Hepatocyte (in vitro differentiated cells): Measurements from ENCODE around the gene SHC4. TPM values are rescaled to one million over a fixed set of nuclear protein-coding genes. Genes with fewer than 3 reads are reported as not detected.
A peak's percentile ranks its signal among the peaks of the same experiment; 100 is the strongest.

Experiments used
- DNase-seq: peaks from one replicate; pipeline ENCODE4 v3.0.0-alpha.2; 2016; ENCODE audit warnings: low spot score
- H2AFZ ChIP-seq: fragments of 200-600 bp; sonication (generic); 2 replicates; pipeline ENCODE4 v1.6.0; 2016; ENCODE audit warnings: antibody characterized with exemption, mild to moderate bottlenecking
- H3K27ac ChIP-seq: fragments of 200-600 bp; sonication (generic); 2 replicates; pipeline ENCODE4 v1.5.1; 2016; ENCODE audit warnings: mild to moderate bottlenecking
- H3K27me3 ChIP-seq: fragments of 200-600 bp; sonication (generic); 2 replicates; pipeline ENCODE4 v1.6.1; 2016
- H3K36me3 ChIP-seq: fragments of 200-600 bp; sonication (generic); replicated peaks from 2 replicates; pipeline ENCODE4 v1.5.1; 2016; ENCODE audit warnings: low read depth; ENCODE audit not compliant: insufficient read depth
- H3K4me1 ChIP-seq: fragments of 200-600 bp; sonication (generic); 2 replicates; pipeline ENCODE4 v1.5.1; 2016; ENCODE audit warnings: mild to moderate bottlenecking, moderate library complexity; ENCODE audit not compliant: insufficient read depth
- H3K4me2 ChIP-seq: fragments of 200-600 bp; sonication (generic); 2 replicates; pipeline ENCODE4 v1.6.0; 2016
- H3K4me3 ChIP-seq: fragments of 200-600 bp; sonication (generic); 2 replicates; pipeline ENCODE4 v1.5.1; 2016; ENCODE audit warnings: mild to moderate bottlenecking
- H3K79me2 ChIP-seq: fragments of 200-600 bp; sonication (generic); 2 replicates; pipeline ENCODE4 v1.6.0; 2017; ENCODE audit warnings: mild to moderate bottlenecking
- H3K9me2 ChIP-seq: fragments of 200-600 bp; sonication (generic); replicated peaks from 2 replicates; pipeline ENCODE4 v1.6.0; 2017; ENCODE audit warnings: mild to moderate bottlenecking; ENCODE audit not compliant: insufficient read depth
- H3K9me3 ChIP-seq: fragments of 200-600 bp; sonication (generic); 2 replicates; pipeline ENCODE4 v1.5.1; 2016; ENCODE audit warnings: low read depth, mild to moderate bottlenecking
- H4K20me1 ChIP-seq: fragments of 200-600 bp; sonication (generic); 2 replicates; pipeline ENCODE4 v1.6.0; 2016; ENCODE audit warnings: mild to moderate bottlenecking; ENCODE audit not compliant: insufficient read depth, poor library complexity, severe bottlenecking
- EZH2 ChIP-seq: fragments of 200-600 bp; sonication (generic); IDR thresholded peaks from 2 replicates; pipeline ENCODE4 v1.6.1; 2016; ENCODE audit warnings: antibody characterized with exemption, mild to moderate bottlenecking, borderline replicate concordance
- EZH2phosphoT487 ChIP-seq: fragments of 200-600 bp; sonication (generic); IDR thresholded peaks from one replicate; pipeline ENCODE4 v1.6.1; 2018; ENCODE audit warnings: antibody characterized with exemption, mild to moderate bottlenecking, low read depth, moderate library complexity; ENCODE audit not compliant: unreplicated experiment, severe bottlenecking
- WGBS: methylation state at CpG from one replicate; pipeline ENCODE4 v1.1.6; 2016; ENCODE audit warnings: low lambda C conversion rate; ENCODE audit errors: missing lambda C conversion rate; 5-methylcytosine and 5-hydroxymethylcytosine counted together
- polyA plus RNA-seq: library from polyadenylated mRNA; unstranded; fragments of >200 nt; fragmentation: Nextera tagmentation; extraction: Ambion mirVana; gene quantifications from 2 replicates; pipeline ENCODE4 v1.2.1, GENCODE V29; 2016
- total RNA-seq: library from RNA; depleted of rRNA; stranded (reverse); fragments of >200 nt; gene quantifications from 2 replicates; pipeline ENCODE4 v1.2.3, GENCODE V29; 2014
- TF ChIP-seq, protein P1 (sequence below): fragments of 200-600 bp; sonication (generic); IDR thresholded peaks from 2 replicates; pipeline ENCODE4 v1.5.1; 2016; ENCODE audit warnings: antibody characterized with exemption, mild to moderate bottlenecking; ENCODE audit not compliant: poor library complexity

Gene SHC4
- total and polyA plus RNA-seq, 2 experiments from 2014 or later, result 0.75 to 1.00 TPM

DNA sequence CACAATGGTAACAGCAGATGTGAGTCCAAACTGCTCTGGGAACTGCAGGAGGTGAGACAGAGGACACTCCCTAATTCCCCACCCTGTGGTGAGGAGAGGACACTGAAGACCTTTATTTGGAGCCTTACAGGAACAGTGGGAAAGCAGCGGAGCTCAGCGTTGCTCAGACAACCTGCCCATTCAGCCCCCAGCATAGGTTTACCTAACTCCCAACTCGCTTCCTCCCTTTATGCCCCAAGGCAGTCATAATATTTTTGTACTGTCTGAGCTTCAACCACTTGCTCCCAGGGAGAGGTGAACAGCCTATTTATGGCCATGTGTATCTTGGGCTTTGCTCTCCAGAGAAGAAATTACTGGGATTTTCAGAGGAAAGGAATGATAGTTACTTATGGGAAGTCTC, 34.1 kb downstream of the SHC4 start:
- Histone ChIP-seq H3K4me3 (no peak overlapping the region), H4K20me1 (no peaks in the 10 kb centered on the region), H3K79me2 (no peaks in the 10 kb centered on the region), H3K27me3 (no peaks in the 10 kb centered on the region), H3K27ac (no peak overlapping the region), H3K9me2 (no peaks in the 10 kb centered on the region), H3K4me1 (no peaks in the 10 kb centered on the region), H3K36me3 (no peaks in the 10 kb centered on the region), H2AFZ (no peak overlapping the region), H3K4me2 (no peak overlapping the region), H3K9me3 (no peaks in the 10 kb centered on the region)
- DNase-seq, result no peak
- TF ChIP-seq, protein P1, sequence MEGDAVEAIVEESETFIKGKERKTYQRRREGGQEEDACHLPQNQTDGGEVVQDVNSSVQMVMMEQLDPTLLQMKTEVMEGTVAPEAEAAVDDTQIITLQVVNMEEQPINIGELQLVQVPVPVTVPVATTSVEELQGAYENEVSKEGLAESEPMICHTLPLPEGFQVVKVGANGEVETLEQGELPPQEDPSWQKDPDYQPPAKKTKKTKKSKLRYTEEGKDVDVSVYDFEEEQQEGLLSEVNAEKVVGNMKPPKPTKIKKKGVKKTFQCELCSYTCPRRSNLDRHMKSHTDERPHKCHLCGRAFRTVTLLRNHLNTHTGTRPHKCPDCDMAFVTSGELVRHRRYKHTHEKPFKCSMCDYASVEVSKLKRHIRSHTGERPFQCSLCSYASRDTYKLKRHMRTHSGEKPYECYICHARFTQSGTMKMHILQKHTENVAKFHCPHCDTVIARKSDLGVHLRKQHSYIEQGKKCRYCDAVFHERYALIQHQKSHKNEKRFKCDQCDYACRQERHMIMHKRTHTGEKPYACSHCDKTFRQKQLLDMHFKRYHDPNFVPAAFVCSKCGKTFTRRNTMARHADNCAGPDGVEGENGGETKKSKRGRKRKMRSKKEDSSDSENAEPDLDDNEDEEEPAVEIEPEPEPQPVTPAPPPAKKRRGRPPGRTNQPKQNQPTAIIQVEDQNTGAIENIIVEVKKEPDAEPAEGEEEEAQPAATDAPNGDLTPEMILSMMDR, result no peak
- TF ChIP-seq EZH2 (no peak), EZH2phosphoT487 (no peak)
- WGBS, result 90% methylated on average over 3 of the region's 3 CpGs

GRCh38 chr15:48928877-48929538, 34.7 kb downstream of the SHC4 start:
- Histone ChIP-seq H3K27ac (no peak overlapping the region), H3K4me3 (no peak overlapping the region), H3K27me3 (no peaks in the 10 kb centered on the region), H4K20me1 (no peaks in the 10 kb centered on the region), H2AFZ (no peak overlapping the region), H3K36me3 (no peaks in the 10 kb centered on the region), H3K4me2 (no peak overlapping the region), H3K4me1 (no peaks in the 10 kb centered on the region), H3K9me2 (no peaks in the 10 kb centered on the region), H3K79me2 (no peaks in the 10 kb centered on the region), H3K9me3 (no peaks in the 10 kb centered on the region)
- no peak for TF ChIP-seq EZH2
- no peak for TF ChIP-seq EZH2phosphoT487
- TF ChIP-seq, protein P1, result no peak
- 86% methylated on average over 6 of the region's 6 CpGs for WGBS
- DNase-seq, result no peak

DNA sequence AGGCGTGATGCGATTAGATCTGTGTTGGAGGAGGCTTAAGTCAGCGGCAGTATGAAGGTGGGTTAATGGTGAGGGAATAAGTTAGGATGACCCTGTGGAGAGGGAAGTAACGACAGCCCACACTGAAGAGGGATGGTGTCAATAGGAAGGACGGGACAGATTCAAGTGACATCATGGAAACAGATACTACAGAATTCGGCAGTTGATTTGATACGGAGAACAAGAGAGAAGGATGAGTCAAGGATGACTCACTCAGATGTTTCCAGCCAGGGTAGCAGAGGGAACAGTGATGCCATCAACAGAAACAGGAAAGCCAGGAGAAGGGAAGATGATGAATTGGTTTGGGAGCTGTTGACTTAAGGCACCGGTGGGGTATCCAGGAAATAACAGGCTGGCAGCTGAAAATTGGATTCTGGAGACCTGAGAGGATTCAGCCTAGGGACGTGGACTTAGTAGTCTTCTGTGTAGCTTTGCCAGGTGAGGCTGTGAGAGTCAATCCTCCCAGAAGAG, 38.0 kb downstream of the SHC4 start:
- no peak for TF ChIP-seq EZH2phosphoT487
- no peak for TF ChIP-seq EZH2
- peak; percentile 18 for DNase-seq
- no peak overlapping the region for H3K4me3 ChIP-seq
- 80% methylated on average over 9 of the region's 9 CpGs for WGBS
- no peak overlapping the region for H2AFZ ChIP-seq
- no peaks in the 10 kb centered on the region for H3K27me3 ChIP-seq
- no peaks in the 10 kb centered on the region for H3K79me2 ChIP-seq
- H3K27ac ChIP-seq, result no peak overlapping the region
- H4K20me1 ChIP-seq, result no peaks in the 10 kb centered on the region
- no peaks in the 10 kb centered on the region for H3K9me2 ChIP-seq
- no peak overlapping the region for H3K4me2 ChIP-seq
- no peaks in the 10 kb centered on the region for H3K36me3 ChIP-seq
- H3K4me1 ChIP-seq, result no peaks in the 10 kb centered on the region
- no peaks in the 10 kb centered on the region for H3K9me3 ChIP-seq

GRCh38 chr15:48924528-48925393, 39.0 kb downstream of the SHC4 start:
- WGBS, result 91% methylated on average over 5 of the region's 5 CpGs
- TF ChIP-seq, protein P1, result no peak
- TF ChIP-seq EZH2phosphoT487 (no peak), EZH2 (no peak)
- Histone ChIP-seq H3K27me3 (no peaks in the 10 kb centered on the region), H3K9me3 (no peaks in the 10 kb centered on the region), H2AFZ (no peak overlapping the region), H3K4me3 (no peak overlapping the region), H3K4me2 (no peak overlapping the region), H3K79me2 (no peaks in the 10 kb centered on the region), H3K27ac (no peak overlapping the region), H3K36me3 (no peaks in the 10 kb centered on the region), H3K9me2 (no peaks in the 10 kb centered on the region), H3K4me1 (no peaks in the 10 kb centered on the region), H4K20me1 (no peaks in the 10 kb centered on the region)
- no peak for DNase-seq
